ENCODE measurements around the gene TAX1BP3.

TAX1BP3 gene

DNA sequence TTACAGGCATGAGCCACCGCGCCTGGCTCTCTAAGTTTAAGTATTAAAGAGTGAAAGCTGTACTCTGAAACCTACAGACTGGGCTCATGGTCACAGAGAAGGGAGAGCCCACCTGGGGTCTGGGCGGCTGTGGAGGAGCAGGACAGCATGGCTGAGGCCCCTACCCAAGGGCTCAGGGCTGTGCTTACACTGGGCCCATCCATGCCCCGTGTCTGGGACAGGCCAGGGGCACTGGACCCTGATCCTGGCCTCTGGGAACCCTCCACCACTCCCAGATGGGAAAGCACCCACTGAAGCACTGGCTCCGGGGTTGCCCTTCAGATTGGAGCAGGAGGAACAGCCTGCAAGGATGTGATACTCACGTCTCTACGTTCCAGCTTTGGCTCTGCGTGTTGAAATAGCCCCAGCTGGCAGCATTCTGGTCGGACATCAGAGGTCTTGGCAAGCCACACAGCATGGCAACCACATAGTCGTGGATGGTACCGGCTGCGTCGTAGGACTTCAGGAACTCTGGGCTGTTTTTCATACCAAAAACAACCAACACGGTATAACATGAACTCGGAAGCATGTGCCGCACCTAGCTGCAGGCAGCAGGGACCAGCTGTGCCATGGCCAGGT, 45.3 kb downstream of the TAX1BP3 start:
- no peak for DNase-seq

DNA sequence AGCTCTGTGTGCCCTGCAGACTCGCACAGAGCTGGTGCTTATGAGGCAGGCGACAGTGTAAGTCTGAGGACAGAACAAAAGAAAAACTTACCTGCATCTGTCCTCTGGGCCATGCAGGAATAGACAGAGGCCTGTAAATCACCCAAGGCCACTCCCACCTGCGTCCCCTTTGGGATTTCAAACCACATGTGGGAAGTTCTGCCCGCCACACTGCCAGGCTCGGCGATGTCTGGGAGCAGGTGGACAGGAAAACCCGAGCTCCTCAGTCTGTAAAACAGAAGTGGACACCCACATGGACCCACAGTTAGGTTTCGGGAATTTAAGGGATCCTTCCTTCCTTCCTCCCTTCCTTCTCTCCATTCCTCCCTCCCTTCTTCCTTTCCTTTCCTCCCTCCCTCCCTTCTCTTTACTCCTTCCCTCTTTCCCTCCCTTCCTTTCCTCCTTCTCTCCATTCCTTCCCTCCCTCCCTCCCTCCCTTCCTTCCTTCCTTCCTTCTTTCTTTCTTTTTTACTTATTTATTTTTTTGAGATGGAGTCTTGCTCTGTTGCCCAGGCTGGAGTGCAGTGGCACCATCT, 47.1 kb downstream of the TAX1BP3 start:
- no peak for DNase-seq

DNA sequence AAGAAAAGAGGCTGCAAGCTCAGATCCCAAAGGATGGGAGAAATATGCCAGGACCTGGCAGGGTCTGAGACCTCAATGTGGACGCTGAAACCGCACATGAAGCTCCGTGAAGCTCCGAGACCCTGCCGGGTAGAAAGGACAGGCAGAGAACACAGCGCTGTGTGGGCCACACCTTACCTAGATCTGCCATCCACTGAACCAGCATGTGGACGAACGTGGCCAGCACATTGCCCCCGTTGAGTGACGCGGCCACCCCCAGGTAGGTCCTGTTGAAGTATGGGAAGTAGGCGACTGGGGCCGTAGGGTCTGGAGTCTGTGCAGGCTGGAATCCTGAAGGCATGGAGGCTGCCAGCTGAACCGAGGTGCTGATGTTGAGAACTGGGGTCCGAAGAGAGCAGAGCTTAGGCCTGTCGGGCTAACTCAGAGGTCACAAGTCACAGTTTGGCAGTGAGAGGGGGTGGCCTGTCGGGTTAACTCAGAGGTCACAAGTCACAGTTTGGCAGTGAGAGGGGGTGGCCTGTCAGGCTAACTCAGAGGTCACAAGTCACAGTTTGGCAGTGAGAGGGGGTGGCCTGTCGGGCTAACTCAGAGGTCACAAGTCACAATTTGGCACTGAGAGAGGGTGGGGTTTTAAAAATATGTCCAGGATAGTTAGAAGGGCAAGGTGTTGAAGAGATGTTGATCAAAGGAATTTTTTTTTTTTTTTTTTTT, 53.1 kb downstream of the TAX1BP3 start:
- DNase-seq: no peak

DNA sequence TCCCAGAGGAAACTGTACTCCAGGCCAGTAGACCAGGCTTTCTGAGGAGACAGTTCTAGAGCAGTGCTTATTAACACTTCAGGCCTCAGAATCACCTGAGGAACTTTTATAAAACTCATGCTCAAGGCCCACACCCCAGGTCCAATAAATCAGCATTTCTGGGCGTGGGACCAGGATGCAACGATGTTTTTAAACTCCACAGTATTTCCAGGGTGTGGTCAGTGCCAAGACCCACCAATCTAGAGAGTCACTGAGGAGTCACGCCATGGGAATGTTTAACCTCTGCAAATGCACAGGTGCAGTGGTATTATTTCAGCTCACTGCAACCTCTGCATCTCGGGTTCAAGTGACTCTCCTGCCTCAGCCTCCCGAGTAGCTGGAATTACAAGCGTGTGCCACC, 55.3 kb downstream of the TAX1BP3 start:
- DNase-seq: no peak

Measured in NCI-H1105 treated with DMSO at 0.1 percent for 48 hours (cell line).